Measurements from ENCODE around the gene RTN4RL2.
"Not testable (repeated sequence)": the region's sequence is repeated elsewhere in the genome, so short reads cannot be mapped to it uniquely, and the experiment has no call there.

Gene RTN4RL2

DNA sequence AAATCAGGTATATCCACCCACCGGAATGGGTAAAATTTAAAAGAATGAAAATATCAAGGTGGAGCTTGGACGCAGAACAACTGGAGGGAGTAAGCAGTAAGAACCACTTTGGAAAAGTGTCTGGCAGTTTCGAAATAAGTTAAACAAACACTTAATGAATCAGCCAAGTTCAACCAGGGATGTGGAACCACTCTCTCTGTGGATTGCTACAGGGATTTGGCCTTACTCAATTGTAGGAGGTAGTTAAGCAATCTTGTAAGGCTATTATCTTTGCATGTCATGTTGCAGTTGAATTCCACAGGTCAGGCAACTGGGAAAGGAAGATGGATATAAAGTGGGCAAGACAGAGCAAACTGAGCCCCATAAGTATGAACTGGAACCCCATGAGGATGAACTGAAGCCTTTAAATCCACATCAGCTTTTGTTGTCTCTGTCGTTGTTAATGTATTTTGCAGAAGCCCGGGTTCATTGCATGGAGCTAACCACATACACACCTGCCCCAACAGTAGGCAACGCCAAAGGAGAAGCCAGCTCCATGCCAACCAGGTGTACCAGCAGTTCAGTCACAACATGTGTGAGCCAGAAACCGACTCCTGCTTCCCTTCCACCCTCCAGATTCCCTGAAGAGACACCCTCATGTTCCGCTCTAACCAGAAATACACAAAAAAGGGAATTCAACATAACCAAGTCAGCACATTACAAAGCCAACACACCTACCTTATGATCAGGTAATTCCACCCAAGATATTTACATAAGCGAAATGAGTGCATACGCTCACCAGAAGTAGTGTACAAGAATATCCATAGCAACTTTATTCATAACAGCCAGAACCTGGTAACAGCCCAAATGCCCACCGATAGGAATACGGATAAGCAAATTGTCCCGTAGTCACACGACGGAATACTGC, 25.4 kb upstream of the RTN4RL2 start:
- DNase-seq, result no peak

DNA sequence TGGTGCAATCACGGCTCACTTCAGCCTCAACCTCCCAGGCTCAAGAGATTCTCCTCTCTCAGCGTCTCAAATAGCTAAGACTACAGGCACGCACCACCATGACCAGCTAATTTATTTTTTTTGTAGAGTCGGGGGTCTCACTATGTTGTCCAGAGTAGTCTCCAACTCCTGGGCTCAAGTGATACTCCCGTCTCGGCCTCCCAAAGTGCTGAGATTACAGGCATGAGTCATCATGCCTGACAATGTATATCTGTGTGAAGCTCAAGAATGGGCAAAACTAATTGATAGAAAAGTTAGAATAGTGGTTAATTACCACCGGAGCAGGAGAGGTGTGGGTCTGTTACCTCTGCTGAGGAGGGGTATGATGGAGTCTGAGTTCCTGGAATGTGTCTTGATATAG, 24.3 kb upstream of the RTN4RL2 start:
- DNase-seq, result no peak

DNA sequence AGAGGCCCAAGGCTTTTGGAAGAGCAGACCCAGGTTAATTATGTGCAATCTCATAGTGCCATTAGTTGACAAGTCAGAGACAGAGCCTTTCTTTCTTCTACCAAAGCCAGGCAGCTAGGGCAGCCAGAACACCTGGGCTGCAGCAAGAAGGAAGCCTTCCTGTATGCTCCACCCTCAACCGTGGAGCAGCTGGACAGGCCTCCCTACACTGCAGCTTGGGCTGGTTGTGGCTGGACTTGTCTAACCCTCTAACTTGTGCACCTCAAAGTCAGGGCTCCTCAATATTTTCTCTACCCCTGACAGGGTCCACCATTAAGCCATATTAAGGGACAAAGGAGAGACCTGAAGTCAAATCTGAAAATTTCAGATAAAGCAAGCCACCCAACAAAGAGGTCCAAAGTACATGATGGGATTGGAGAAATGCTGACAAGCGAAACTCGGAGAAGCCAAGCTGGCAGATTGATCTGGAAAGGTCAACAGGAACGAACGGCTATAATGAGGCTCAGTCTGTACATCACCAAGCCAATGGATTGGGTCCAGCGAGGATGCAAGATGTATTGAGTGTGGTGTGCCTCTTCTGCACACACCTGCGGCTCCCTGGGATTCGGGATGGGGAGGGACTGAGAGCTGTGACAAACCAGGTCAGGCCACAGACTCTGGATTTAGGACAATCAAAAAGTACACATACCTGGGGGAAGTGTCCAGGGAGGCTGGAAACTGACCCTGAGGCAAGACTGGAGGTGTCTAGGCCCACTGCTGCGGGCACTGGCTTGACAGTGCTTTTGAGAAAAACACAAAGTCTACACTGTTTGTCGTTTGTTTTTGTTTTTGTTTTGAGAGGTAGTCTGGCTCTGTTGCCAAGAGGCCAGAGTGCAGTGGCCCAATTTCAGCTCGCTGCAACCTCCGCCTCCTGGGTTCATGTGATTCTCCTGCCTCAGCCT, 21.7 kb upstream of the RTN4RL2 start:
- DNase-seq, result no peak

DNA sequence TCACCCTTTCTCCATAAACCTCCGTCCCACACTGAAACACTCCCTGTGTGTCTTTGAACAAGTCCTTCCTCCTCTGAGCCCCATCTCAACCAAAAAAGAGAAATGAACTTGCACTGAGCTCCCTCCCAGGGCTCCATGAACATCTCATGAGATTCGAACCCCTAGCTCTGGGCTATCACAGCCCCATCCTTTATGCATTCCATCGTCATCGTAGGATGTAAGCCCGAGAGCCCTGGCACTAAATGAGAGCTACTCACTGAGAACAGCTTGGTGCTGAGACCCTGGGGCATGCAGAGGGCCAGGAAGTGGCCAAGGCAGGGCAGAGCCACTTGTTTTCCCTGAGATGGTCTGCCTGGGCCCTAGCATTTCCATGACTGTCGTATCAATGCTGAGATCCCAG, 20.5 kb upstream of the RTN4RL2 start:
- DNase-seq, result no peak

DNA sequence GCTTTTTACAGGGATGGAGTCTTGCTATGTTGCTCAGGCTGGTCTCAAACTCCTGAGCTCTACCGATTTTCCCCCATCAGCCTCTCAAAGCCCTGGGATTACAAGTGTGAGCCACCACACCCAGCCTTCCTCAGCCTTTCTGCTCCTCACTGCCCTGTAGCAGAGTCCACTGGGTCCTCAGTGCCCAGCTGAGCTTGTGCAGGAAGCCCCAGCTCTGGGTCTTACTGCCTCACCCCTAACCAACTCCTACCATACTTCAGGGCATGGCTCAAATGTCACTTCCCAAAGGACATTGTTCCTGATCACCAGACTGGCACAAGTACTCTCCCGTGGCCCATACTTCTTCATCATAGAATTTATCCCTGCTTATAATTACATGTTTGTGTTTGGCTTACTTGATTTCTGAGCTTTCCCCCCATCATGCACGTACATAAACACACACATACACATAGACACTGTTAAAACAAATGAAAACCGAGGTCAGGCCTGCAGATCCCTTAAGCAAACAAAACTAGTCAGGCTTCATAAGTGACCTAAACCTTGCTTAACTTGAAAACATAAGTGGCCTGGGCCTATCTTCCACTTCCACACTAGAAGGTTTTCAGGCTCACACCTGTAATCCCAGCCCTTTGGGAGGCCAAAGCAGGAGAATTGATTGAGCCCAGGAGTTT, 19.4 kb upstream of the RTN4RL2 start:
- DNase-seq, result no peak

DNA sequence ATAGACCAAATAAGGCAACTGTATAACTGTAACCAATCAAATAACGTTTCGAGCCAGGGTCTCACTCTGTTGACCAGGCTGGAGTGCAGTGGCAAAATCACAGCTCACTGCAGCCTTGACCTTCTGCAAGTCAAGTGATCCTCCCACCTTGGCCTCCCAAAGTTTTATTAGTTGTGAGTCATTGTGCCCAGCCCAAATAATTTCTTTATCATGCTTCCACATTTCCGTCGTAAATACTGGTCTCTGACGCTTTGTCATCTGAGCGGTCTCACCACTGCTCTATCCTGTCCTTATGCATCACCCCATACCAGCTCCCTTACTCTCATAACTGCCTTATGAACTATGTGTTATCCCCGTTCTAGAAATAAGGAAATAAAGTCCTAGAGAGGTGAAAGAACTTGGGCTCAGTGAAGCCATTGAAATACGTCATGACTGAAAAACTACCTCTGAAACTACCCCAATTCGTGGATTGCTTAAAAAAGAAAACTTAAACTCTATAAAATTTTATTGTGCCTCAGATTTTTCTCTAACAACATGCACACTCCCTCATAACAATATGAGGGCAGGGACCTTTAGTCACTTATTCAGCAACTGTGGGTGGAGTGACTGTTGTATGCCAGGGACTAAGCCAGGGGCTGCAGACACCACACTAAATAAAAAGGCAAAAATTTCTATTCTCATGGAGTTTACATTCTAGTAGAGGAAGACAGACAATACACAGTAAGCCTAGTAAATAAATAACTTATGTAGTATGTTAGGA, 15.8 kb upstream of the RTN4RL2 start:
- DNase-seq, result no peak

DNA sequence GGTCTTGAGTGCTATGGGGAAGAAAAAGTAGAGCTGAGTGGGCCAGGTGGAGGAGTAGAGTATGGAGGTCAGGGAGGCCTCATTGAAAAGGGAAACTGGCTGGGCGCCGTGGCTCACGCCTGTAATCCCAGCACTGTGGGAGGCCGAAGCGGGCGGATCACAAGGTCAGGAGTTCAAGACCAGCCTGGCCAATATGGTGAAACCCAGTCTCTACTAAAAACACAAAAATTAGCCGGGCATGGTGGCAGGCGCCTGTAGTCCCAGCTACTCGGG, 15.3 kb upstream of the RTN4RL2 start:
- DNase-seq, result not testable (repeated sequence)

DNA sequence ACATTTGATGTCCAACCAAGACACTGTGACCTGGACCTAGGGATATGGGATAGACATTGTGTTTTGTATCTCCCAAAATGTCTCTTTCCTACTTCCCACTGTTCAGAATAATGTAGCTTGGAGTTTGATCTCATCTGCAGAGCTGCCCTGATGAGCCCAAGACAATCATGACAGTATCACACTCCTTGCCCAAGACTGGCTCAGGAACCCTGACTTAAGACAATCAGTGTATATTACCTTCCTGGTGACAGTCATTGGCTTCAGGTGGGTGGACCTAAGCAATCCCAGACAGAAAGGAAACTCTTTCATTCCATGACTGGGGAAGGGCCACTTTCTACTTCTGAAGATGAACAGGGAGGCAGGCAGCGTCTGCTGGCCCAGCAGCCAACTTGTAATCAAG, 14.3 kb upstream of the RTN4RL2 start:
- no peak for DNase-seq

DNA sequence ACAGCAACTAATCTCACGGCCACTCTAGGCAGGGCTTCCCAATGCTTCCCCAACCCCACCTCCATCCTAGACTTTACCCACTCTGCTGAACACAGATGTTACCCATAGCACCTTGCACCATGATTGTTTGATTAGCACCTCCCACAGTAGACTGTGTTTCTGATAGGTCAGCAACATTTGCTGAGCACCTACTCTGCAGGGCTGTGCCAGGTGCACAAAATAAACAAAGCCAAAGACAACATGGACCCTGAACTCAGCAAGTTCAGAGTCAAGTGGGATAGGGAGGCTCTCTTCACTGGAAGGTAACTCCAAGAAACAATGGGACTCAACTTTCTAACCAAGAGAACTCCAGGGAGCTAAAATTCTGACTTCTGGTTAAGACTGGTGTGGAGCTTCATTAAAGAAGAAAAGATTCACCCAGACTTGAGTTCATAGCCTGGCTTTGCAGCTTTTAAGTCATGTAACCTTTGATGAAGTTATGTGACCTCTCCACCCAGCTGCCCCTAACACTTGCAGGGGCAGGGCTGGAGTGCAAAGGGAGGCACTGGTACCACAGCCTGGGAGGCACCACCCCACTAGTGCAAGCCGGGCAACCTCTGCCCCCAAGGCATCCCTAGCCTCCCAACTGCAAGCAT, 6.7 kb upstream of the RTN4RL2 start:
- no peak for DNase-seq

DNA sequence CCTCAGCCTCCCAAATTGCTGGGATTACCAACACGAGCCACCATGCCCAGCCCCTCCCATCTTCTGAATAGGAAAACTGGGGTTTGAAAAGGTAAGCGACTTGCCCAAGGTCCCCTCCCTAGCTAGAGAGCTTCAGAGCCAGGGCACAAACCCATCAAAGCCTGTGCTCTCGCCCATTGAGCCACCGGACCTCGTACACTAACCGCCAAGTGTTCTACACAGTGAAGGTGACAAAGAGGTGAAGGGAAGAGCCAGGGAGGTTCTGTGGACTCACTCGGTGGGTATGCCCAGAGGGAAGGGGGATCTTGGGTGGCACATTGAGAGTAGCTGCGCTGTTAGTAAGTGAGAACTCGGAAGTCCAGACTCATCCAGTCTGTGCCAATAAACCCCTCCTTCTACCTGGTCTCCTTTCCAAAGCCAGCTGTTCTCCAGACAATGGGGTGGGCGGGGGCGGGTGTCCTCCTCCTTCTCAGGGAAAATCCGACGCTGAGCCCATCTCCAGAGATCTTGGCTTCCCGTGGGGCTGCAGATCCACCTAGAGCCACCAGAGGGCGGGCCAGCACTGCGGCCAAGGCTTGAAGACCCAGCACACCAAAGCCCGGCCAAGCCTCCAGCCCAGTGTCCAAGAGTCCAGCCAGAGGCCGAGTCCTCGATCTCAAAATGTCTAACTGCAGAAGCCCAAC, 3.2 kb upstream of the RTN4RL2 start:
- peak; percentile 71 for DNase-seq

DNA sequence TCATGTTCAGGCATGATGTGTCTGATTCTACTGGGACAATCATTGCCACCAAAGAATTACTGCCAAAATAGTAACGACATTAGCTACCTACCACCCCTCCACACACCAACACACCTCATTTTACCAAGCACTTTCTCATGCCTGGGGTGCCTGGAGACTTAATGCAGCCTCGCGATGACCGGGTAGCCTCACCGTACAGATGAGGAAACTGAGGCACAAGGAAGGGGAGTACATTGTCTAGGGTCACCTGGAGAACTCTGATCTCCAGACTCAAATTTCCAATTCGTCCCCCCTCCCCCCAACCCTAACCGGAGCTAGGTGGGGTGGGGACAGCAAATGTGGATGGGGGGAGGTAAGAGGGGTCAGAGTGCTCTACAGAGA, 2.7 kb upstream of the RTN4RL2 start:
- DNase-seq, result no peak

DNA sequence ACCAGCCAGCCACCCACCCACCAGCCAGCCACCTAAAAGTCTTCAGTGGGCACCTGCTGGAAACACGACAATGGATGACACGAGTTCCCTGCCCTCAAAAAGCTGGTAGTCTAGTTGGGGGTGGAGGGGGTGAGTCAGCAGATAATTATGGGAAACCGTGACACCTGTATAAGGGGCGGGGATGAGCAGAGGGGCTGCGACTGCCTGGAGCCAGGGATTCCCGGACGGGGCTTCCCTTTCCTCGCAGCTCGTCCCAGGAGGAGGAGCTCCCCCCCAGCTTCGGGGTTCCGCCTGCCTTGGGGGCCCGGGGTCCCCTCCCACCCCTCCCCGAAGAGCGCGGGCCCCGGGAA, 2.3 kb upstream of the RTN4RL2 start:
- no peak for DNase-seq

DNA sequence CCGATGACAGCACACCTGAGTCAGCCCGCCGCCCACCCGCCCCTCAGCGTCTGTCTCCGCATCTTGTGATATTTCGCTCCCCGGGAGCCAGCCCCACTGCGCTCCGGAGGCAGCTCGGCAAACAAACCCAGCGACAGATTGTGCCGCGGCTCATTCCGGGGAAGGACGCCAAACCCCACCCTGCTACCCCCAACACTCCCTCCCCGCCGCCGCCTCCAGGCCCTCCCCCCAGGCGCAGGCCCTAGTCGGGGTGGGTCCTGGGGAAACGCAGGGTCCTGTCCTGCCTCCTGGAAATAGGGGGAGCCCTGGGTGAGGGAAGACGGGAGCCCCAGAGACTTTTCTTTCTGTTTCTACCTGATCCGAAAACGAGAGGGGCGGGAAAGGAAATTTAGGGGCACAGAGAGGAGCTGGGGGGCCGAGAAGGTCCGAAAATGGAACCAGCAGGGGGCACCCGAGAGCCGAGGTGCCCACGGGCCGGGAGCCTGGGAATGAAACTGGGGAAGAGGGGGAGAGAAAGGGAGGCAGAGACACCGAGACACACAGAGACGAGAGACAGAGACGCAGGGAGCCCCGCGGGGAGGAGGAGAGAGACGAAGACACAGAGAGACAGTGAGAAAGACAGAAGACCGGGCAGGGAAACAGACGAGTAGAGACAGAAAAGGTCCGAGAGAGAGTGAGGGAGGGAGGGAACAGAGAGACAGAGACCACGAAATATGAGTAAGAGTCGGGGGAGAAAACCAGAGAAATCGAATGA, 1.7 kb upstream of the RTN4RL2 start:
- DNase-seq, result no peak

DNA sequence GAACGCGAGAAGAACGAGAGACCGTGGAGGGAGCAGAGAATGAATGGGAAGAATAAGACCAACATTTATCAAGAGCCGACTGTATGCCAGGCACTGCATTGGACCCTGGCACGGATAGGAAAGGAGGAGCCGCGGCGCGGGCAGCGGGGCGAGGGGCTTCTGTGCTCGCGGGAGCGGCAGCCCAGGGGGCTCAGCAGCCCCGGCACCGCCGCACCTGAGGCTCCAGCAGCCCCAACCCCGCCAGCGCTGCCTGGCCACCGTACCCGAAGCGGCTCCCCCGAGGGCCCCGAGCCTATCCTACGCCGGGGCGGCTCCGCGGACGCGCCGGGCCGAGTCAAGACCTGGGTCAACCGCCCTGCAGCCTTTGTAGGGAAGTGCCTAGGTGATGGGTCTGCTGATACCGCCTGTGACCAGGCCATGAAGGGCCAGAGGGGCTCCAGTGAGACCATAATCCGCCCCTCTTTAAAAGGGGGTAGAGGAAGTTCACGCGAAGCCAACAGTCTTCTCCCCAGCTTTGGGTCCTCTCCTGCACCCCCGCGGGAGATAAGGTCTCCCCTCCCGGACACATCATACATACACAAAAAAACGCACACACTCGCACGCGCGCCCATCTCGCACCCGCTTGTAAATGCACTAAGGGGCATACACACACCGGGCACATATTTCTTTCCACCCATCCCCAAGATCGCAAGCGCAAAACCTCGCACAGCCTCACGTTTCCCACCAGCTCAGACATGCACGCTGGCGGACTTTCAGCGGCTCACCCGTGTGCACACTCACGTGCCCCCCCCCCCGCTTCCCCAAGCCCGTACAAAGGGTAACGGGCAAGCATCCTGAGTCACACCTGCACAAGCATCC, 935 bp upstream of the RTN4RL2 start:
- no peak for DNase-seq

DNA sequence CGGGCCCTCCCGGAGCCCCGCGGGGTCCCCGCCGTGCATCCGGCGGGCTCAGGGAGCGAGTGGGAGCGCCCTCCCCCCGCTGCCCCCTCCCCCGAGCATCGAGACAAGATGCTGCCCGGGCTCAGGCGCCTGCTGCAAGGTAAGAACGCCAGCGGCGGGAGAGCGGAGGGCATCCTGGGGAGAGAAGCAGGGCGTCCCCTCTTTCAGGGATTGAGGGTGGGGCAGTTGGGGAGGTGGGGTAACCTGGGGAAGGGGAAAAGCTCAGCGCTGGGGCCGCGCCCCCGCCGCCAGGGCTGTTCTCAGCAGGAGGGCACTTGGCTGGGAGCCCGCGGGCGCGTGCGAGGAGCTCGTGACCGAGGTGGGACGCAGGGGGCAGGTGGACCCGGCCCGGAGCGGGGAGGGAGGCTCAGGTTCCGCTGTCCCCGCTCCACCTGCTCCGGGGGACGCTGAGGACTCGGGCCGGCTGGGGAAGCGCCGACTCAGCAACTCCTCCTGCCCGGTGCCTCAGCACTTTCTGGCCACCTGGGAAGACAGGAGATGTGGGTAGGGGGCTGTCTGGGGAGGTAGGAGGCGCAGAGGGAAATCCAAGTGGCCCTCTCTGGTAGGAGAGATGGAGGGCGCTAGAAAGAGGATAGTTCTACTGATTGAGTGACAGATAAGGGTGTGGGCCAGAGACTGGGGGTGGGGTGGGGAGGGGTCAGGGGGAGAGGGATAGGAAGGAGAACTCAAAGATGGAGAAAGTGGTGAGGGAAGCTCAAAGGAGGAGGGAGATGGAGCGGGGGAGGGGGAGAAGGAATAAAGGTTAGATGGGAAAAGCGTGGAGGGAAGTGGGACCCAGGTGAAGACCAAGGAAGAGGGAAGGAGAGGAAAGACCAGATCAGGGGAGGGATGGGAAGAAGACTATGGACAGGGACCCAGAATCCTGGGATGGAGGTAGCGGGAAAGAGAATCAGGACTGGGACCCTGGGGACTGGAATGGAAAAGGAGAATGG, 726 bp downstream of the RTN4RL2 start:
- no peak for DNase-seq

DNA sequence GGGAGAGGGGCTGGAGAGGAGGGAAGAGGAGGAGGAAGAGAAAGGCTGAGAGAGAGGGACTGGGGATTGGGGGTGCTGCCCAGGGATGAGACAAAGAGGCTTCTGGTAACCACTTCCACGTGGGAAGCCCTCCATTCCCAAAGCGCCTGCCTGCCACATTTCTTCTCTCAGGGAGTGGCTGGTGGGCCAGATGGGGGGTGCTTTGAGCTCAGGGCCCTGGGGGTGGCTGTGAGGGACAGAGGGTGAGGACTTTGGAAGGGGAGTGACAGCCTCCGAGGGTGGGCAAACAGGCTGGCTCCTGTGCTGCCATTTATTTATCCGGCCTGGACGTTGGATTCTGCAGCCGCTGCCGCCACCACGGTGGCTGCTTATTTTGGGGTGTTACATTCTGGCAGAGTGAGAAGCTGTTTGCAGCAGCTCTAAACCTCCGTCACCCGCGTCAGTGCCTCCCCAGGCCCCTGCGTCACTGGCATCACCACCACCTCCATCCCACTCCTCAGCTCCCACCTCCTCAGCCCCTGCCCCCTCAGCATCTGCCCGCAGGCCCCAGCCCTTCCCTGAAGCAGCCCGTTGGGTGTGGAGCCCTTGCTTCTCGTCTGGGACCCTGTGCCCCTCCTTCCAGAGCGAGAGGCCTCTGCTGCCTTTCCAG, 1.6 kb downstream of the RTN4RL2 start:
- DNase-seq, result no peak

DNA sequence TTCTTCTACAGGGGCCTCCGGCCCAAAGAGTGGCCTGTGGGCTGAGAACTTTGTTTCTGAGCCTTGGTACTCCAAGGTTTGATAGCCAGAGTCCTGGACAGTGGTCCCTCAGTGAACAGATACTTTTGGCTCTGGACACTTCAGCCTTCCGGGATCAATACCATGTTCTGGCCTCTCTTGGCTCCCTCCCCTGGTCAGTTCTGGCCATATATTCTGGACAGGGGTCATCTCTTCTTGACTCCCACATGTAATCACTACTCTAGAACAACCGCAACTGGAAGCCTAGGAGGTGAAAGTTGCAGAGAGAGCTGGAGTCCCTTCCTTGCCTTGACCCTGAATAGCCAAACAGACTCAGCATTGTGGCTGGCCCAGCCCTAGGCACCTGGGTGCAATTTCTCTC, 2.3 kb downstream of the RTN4RL2 start:
- no peak for DNase-seq
